GM20000 (cell line): Measurements from ENCODE around the gene GAREM1.

Experiments used
- DNase-seq: peaks from one replicate; pipeline ENCODE4 v3.0.0; 2012; ENCODE audit warnings: low spot score
- CTCF ChIP-seq: IDR thresholded peaks from 2 replicates; pipeline ENCODE4 v1.5.1; 2012; ENCODE audit warnings: mild to moderate bottlenecking, control low read depth; ENCODE audit errors: extremely low read depth, missing control alignments

GAREM1 gene

GRCh38 chr18:32216390-32216789, 254.3 kb downstream of the GAREM1 start:
- no peak for TF ChIP-seq CTCF
- no peak for DNase-seq

- DNase-seq, result no peak
- TF ChIP-seq CTCF, result no peak
Measured at GRCh38 chr18:32213693-32214092, 257.0 kb downstream of the GAREM1 start.
